HG02610 (cell line): ENCODE measurements around the gene RAPGEF6.
"Not testable (repeated sequence)": the region's sequence is repeated elsewhere in the genome, so short reads cannot be mapped to it uniquely, and the experiment has no call there.

Experiments used
- ATAC-seq: cut with Tn5 transposase; IDR thresholded peaks from one replicate; pipeline ENCODE4 v1.9.1; 2021; ENCODE audit warnings: mild to moderate bottlenecking, moderate library complexity; ENCODE audit not compliant: unreplicated experiment

Gene RAPGEF6

DNA sequence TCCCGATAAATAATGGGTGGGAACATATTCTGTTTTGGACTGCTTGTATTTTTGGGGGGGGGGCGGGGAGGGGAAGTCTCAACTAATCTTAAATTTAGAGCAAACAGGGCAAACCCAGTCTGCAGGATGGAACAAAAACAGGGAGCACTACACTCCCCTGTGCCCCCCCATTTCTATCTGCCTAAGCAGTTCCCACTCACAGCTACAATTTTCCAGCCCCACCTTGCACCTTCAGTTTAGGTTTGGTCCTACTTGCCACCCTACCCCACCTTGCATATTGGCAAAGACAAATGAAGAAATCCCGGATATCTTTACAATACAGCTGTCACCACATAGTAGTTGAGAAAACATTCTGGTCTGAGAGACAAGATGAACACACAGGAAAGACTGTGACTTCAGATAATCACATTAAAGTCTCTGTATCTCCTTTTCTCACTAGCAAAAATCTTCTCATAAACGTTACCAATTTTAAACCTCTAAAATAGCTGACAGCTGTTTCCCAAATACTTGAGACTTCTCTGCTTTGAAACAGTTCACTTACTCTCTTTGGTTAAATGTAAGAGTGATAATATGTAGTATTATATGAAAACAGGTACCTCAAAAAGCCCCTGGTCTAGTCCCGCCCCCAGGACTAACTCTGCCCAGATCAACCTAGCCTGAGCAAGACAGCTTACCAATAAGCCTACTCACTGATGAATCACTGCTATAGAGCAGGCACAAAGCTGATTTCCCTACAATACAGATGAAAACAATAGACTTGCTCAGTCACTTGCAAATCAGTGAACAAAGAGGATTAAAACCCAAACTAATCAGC lies 5.2 kb upstream of the RAPGEF6 start:
- ATAC-seq, result peak; percentile 67

GRCh38 chr5:131639148-131639547 lies 4.1 kb upstream of the RAPGEF6 start:
- no peak for ATAC-seq

DNA sequence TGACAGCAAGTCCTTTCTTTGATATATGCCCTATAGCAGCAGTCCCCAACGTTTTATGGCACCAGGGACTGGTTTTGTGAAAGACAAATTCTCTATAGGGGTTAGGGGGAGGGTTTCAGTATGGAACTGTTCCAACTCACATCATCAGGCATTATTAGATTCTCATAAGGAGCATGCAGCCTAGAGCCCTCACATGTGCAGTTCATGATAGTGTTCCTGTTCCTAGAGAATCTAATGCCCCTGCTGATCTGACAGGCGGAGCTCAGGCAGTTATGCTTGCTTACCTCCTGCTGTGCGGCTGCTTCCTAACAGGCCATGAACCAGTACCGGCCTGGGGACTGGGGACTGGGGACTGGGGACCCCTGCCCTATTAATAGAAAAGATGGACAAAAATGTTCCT lies 2.7 kb upstream of the RAPGEF6 start:
- ATAC-seq, result no peak

DNA sequence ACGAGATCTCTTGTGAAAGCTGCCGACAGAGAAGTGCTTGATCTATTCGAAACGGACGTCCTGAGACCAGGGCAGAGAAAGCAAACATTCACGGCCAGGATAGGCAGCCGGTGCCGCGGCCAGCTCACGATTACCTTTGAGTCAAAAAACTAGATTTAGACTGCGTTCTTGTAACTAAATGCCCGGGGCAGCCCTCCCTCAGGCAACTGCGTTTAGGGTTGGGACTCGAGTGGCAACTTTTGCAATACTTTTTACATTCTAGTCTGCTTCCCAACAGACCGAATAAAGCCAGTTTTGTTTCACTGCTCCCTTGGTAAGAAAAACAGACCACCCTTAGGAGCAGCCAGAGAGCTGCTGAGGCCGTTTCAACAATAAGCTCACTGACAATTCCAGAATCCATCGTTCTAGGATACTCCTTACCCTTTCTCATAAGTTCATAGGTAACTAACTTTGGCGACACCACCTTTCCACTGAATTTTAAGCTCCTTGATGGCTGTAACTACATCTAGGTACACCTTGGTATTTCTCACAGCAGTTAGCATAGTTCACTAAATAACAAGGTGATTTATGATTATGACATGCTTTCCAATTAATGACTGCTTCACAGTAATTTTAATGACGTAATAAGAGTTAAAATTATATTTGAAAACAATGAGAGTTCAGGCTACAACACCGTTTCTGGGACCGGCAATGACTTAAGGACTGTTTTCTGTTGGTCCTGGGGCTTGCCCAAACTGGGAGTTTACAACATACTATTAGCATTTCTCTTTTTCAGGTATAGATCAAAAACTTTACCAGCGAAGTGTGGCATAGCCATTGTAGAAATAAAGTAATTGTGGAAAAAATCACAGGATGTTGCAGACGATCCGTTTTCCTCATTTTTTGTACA lies 899 bp upstream of the RAPGEF6 start:
- ATAC-seq, result no peak

DNA sequence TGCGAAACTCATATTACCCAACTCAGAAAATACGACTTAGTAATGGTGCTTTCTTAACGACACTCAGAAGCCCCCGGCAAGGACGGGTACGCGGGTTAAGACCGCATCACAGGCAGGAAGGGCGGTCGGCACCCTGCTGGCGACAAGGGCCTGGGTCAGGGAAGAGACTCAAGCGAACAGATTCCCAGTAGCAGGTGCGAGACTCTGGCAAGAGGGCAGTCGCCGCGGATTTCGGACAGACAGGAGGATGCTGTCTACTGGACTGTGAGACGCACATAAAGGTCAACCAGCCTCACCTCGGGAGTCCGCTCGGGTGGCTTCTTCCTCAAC lies 398 bp downstream of the RAPGEF6 start:
- ATAC-seq, result peak; percentile 20

DNA sequence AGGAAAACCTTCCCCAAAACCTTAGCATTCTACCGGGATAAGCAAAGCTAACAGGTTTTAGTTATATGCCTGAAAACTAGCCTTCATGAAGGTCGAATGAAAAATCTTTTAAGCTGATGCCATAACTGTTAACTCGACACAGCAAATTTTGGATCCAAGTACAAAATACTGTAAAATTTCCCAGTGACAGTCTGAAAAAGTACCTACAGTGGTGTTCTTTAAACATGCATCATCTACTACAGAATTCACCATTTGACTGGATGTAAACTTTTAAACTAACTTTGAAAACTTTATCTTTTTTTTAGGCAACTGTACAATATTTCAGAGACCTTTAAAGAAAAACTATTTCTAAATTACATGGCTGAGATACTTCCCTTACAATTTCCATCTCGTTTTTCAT lies 791 bp downstream of the RAPGEF6 start:
- ATAC-seq, result no peak

GRCh38 chr5:131633830-131634229 lies 1.2 kb downstream of the RAPGEF6 start:
- no peak for ATAC-seq

- no peak for ATAC-seq
Measured at GRCh38 chr5:131630963-131631350, 4.1 kb downstream of the RAPGEF6 start.

DNA sequence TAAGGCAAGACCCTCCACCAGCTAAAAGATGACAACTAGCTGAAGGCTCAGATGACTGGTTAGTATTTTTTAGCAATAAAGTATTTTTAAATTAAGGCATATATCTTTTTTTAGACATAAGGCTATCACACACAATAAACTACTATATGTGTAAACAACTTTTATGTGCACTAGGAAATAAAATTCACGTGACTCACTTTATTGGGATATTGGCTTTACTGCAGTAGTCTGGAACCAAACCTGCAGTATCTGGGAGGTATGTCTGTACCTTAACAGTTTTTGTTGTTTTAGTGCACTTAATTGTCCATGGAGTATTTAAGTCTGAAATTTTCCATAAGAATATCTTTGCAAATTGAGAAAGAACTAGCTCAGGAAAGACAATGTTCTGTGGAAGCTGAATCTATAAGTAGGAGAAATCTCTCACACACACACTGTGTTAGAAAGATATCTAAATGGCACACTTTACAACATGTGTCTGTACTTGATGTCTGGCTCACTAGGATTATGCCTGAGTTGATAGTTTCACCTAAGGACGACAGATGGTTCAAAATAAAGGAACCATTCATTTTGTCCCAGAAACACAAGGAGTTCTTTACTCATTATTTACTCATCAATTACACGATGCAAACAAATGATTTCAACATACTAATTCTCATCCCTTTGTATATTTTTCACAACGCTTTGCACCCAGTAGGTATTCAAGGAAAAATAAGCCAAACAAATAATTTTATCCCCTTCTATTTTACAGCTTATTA lies 4.6 kb downstream of the RAPGEF6 start:
- no peak for ATAC-seq

DNA sequence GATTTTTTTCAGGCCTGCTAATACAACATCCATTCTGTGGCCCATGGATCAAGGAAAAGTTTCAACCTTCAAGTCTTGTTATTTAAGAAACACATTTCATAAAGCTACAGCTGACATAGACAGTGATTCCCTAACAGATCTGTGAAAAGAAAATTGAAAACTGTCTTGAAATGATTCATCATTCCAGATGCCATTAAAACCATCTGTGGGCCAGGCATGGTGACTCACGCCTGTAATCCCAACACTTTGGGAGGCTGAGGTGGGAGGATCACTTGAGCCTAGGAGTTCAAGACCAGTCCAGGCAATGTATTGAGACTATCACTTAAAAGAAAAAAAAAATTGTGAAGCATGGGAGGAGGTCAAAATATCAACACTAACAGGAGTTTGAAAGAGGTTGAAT lies 6.0 kb downstream of the RAPGEF6 start:
- ATAC-seq, result no peak

DNA sequence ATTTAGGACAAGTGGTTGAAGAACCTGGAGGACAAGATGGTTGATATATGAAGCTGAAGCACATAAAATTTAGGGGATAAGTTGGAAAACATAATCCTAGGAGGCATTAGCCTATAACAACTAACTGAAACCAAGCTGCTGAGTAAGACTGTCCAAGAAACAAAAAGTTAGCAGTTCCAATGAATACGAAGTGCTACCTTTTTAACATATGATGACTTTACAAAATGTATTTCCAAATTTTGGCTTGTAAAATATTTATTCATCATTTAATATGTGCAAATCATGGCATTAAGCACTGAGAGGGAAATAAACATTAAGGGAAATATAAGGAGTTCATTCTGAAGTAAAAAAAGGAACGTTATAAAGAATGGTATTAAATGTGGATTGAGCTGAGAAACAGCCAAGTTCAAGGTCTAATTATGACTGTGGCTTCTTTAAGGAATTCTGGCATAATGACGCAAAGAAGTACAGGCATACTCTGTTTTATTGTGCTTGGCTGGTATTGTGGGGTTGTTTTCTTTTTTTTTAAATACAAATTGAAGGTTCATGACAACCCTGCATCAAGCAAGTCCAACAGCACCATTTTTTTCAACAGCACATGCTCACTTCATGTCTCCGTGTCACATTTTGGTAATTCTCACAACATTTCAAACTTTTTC lies 7.7 kb downstream of the RAPGEF6 start:
- ATAC-seq, result no peak

DNA sequence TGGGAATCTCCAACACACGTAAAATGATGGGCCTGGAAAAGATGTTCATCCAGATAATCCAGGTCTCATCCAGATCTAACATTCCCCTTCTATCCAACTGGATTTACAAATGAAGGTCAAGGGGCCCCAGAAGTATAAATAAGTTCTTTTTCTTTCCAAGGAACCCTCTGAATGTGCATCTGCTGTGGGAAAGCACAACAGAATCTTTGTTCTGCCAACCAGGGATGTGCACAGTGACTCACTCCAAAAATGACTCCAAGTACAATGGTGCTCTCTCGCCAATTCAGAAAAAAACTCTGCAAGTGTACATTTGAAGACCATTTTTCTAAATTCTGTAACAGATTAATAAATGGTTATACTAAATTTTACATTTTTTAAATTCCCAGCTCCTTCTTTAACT lies 12.4 kb downstream of the RAPGEF6 start:
- no peak for ATAC-seq

- not testable (repeated sequence) for ATAC-seq
Measured at GRCh38 chr5:131621164-131621563, 13.9 kb downstream of the RAPGEF6 start.

DNA sequence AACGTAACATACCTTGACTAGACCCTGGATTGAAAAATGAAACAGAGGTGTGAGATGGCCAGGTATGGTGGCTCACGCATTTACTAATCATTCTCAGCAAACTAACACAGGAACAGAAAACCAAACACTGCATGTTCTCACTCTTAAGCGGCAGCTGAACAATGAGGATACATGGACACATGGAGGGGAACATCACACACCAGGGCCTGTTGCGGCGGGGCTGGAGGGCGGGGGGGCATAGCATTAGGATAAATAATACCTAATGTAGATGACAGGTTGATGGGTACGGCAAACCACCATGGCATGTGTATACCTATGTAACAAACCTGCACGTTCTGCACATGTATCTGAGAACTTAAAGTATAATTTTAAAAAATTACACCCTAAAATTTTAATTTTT lies 15.9 kb downstream of the RAPGEF6 start:
- no peak for ATAC-seq

- no peak for ATAC-seq
Measured at GRCh38 chr5:131617140-131617822, 17.7 kb downstream of the RAPGEF6 start.

DNA sequence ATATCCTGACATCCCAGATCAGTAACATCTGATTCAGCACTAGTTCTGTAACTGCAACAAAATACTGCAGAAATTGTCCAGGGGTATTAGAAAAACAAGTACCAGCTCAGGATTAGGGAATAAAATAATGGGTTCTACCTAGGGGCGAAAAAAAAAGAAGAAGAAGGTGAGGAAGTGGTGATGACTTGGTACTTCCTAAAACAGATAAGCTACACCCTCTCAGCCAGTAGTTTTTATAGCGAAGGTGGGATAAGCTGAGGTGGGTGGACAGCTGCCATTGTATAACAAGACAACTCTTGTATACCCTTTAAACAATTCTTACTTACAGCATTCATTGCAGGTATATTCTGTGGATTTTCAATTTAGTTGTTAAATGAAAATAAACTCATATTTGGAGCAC lies 19.1 kb downstream of the RAPGEF6 start:
- ATAC-seq, result no peak

GRCh38 chr5:131613423-131613822 lies 21.6 kb downstream of the RAPGEF6 start:
- ATAC-seq, result no peak

DNA sequence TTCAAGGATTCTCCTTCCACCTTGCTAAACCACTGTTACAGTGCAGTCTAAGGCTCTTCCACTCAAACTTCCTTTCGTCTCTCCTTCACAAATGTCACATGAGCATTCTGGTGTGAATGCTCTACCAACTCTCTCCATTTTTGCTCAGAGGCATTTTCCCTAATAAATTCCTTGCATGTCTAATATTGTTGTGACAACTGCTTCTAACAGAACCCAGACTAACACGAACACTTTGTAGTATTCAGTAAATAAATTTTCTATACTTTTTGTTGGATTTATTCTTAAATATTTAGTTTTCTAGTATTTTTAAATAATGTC lies 24.0 kb downstream of the RAPGEF6 start:
- no peak for ATAC-seq

DNA sequence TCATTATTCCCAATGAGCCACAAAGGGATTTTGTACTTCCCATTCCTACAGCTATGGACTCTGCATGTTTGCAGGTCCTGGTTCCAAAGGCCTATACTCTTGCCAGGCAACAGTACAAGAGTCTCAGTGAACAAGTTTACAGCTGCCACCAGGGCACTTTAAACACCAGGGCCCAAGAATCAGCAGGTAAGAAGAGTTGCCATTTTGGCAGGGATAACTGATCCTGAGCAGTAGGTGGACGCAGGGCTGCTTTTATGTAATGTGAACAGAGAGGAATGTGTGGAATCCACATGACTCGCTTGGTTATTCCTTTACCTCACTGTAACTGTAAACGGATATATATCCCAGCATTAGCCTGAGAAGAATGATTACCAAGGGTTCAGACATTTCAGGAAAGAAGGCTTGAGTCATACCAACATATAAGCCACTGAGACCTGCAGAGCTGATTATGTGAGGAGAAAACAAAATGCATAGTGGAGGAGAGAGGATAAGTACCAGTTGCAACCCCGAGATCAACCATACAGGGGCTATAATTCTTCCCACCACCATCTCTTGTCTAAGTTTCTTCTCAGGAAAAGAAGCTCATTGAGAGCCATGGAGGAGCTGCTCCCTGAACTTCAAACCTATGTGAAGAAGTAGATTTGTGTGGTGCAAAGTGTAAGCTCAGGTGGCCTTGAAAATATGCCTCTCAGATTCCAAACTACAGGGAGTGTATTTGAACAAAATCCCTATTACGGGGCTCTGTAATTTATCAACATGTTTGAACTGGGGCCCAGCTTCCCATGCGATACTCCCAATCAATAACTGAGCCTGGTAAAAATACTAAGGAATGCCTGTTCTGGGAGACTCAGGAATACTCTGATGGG lies 24.6 kb downstream of the RAPGEF6 start:
- no peak for ATAC-seq

DNA sequence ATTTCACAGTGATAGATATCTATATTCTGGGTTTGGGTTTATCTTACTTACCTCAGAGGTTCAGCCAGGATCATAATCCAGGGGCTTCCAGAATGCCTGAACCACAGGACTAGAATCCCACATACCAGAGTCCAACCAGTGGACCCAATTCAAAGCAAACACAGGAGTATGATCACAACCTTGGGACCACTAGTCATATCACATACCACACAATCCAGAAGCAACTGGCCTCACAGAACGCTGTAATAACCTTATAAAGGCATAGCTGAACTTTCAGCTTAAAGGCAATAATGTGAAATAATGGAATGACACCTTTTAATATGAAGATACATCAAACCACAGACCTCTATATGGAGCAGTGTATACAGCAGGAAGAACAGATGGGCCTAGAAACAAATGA lies 25.3 kb downstream of the RAPGEF6 start:
- ATAC-seq, result no peak
